ENCODE results near the gene CBLN3. TPM values are rescaled to one million over a fixed set of nuclear protein-coding genes. Genes with fewer than 3 reads are reported as not detected.
A peak's percentile ranks its signal among the peaks of the same experiment; 100 is the strongest.

The CBLN3 gene
- total RNA-seq, 2 donors from 2014 or later, result 0.33 to 4.9 TPM

- H3K36me3 ChIP-seq (replicated peaks in 1 of 2; ENCODE audit: insufficient read depth in 1 of 2, low read depth in 2 of 2), result no peaks in the 10 kb centered on the region
- no peak overlapping the region for H3K27ac ChIP-seq
- peaks cover 11% of the 10 kb centered on the region for H3K4me1 ChIP-seq
- TF ChIP-seq CTCF (IDR thresholded peaks at IDR 0.05), result no peak
- no peak for TF ChIP-seq POLR2A (IDR thresholded peaks at IDR 0.05)
- 86 to 89% methylated on average over 3 to 18 of the region's 18 CpGs for WGBS, 2 donors
- no peak overlapping the region for H3K4me3 ChIP-seq
- H3K9me3 ChIP-seq, result no peaks in the 10 kb centered on the region
- ATAC-seq (no peak), DNase-seq (no peak)
- intact Hi-C loops (cut with DNase I), result no loop called here
- no peaks in the 10 kb centered on the region for H3K27me3 ChIP-seq
These were observed 21.7 kb downstream of the CBLN3 start for GRCh38 chr14:24407608-24408325.

GRCh38 chr14:24406416-24406815 lies 23.1 kb downstream of the CBLN3 start:
- ATAC-seq, result no peak
- no peaks in the 10 kb centered on the region for H3K27me3 ChIP-seq
- TF ChIP-seq POLR2A (IDR thresholded peaks at IDR 0.05), result no peak
- no peak for TF ChIP-seq CTCF (IDR thresholded peaks at IDR 0.05)
- H3K4me1 ChIP-seq, result peaks cover 23% of the 10 kb centered on the region
- DNase-seq, result no peak
- no peak overlapping the region for H3K27ac ChIP-seq
- WGBS, 2 donors, result 87 to 89% methylated on average over 6 of the region's 6 CpGs
- intact Hi-C loops (cut with DNase I), result no loop called here
- H3K4me3 ChIP-seq, result no peak overlapping the region
- no peaks in the 10 kb centered on the region for H3K36me3 ChIP-seq (replicated peaks in 1 of 2; ENCODE audit: insufficient read depth in 1 of 2, low read depth in 2 of 2)
- H3K9me3 ChIP-seq, result no peaks in the 10 kb centered on the region

GRCh38 chr14:24404814-24405213 lies 24.7 kb downstream of the CBLN3 start:
- WGBS, 2 donors, result 81 to 82% methylated on average over 4 of the region's 4 CpGs
- no peak for TF ChIP-seq POLR2A (IDR thresholded peaks at IDR 0.05)
- TF ChIP-seq CTCF (IDR thresholded peaks at IDR 0.05), result no peak
- no peak overlapping the region for H3K27ac ChIP-seq
- H3K4me3 ChIP-seq, result no peak overlapping the region
- H3K9me3 ChIP-seq, result no peaks in the 10 kb centered on the region
- no peaks in the 10 kb centered on the region for H3K36me3 ChIP-seq (replicated peaks in 1 of 2; ENCODE audit: insufficient read depth in 1 of 2, low read depth in 2 of 2)
- ATAC-seq (no peak), DNase-seq (no peak)
- H3K4me1 ChIP-seq, result peaks cover 32% of the 10 kb centered on the region
- H3K27me3 ChIP-seq, result no peaks in the 10 kb centered on the region
- intact Hi-C loops (cut with DNase I), result no loop called here

GRCh38 chr14:24403294-24403998 lies 26.0 kb downstream of the CBLN3 start:
- Histone ChIP-seq H3K4me1 (peaks cover 42% of the 10 kb centered on the region), H3K27ac (no peak overlapping the region), H3K9me3 (no peaks in the 10 kb centered on the region), H3K36me3 (replicated peaks in 1 of 2; ENCODE audit: insufficient read depth in 1 of 2, low read depth in 2 of 2) (no peaks in the 10 kb centered on the region), H3K4me3 (no peak overlapping the region), H3K27me3 (no peaks in the 10 kb centered on the region)
- ATAC-seq, result peak; percentile 28
- peak in 1 of 4 donors; percentile 50 for DNase-seq
- intact Hi-C loops (cut with DNase I), result no loop called here
- no peak for TF ChIP-seq CTCF (IDR thresholded peaks at IDR 0.05)
- no peak for TF ChIP-seq POLR2A (IDR thresholded peaks at IDR 0.05)
- 29 to 38% methylated on average over 7 of the region's 7 CpGs for WGBS, 2 donors
